ENCODE results near the gene MTG2.

DNA sequence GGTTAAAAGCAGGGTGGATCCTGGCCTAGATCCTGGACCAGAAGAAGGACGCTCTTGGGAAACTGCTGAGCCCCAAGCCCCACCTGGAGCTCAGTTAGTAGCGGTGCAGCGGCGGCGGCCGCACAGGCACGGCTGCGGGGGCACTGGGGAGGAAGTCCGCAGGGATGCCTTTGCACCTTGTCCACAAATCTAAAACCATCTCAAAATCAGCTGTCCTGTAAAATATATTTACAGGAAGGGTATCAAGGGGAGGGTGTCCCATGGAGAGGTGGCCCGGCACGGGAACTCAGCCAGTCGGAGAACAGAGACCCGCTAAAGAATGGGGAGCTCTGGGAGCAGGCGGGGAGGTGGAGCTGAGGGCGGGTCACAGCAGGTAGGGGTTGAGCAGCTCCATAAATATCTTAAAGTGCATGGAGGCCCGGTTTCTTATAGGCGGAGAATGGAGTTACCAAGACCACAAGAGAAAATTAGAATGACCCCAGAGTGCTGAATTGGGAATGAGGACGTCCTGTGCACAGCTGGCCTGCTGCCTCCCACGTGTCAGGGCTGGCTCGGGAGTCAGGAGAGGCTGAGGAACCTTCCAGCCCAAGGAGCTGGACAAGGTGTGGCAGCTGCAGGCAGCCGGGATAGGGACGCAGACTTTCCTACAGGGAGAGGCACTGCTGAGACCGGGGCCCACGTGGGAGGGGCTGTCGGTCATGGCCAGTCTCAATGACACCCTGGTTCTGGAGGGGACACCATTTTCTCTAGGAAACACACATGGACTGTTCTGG lies 8.0 kb downstream of the MTG2 start:
- TF ChIP-seq, protein P1, sequence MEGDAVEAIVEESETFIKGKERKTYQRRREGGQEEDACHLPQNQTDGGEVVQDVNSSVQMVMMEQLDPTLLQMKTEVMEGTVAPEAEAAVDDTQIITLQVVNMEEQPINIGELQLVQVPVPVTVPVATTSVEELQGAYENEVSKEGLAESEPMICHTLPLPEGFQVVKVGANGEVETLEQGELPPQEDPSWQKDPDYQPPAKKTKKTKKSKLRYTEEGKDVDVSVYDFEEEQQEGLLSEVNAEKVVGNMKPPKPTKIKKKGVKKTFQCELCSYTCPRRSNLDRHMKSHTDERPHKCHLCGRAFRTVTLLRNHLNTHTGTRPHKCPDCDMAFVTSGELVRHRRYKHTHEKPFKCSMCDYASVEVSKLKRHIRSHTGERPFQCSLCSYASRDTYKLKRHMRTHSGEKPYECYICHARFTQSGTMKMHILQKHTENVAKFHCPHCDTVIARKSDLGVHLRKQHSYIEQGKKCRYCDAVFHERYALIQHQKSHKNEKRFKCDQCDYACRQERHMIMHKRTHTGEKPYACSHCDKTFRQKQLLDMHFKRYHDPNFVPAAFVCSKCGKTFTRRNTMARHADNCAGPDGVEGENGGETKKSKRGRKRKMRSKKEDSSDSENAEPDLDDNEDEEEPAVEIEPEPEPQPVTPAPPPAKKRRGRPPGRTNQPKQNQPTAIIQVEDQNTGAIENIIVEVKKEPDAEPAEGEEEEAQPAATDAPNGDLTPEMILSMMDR (IDR thresholded peaks at IDR 0.05) = no peak
- no peak for TF ChIP-seq POLR2AphosphoS5 (IDR thresholded peaks at IDR 0.05)
- TF ChIP-seq POLR2A (IDR thresholded peaks at IDR 0.05) = no peak
